Right atrium auricular region (tissue), 2 donors: Measurements from ENCODE around the gene MYPOP. TPM values are rescaled to one million over a fixed set of nuclear protein-coding genes. Genes with fewer than 3 reads are reported as not detected.

Experiments used
- DNase-seq: peaks from one replicate; pipeline ENCODE4 v3.0.0-alpha.2; 2019; ENCODE audit warnings: low spot score
- H3K27ac ChIP-seq, 2 donors: fragments of 200-600 bp; sonication (generic); 1 replicate in 1 of 2; 2 replicates in 1 of 2; pipeline ENCODE4 v1.5.1; 2016 to 2019
- H3K27me3 ChIP-seq, 2 donors: fragments of 200-600 bp; sonication (generic); one replicate each; pipeline versions ENCODE4 v1.5.1 to v1.6.0; 2017 to 2019
- H3K36me3 ChIP-seq: fragments of 200-600 bp; sonication (generic); one replicate; pipeline ENCODE4 v1.5.1; 2016
- H3K4me1 ChIP-seq, 2 donors: fragments of 200-600 bp; sonication (generic); one replicate each; pipeline versions ENCODE4 v1.5.1 to v1.6.0; 2017 to 2019
- H3K4me3 ChIP-seq, 2 donors: fragments of 200-600 bp; sonication (generic); 1 replicate in 1 of 2; 2 replicates in 1 of 2; pipeline ENCODE4 v1.5.1; 2017 to 2019; ENCODE audit warnings: mild to moderate bottlenecking in 1 of 2, moderate library complexity in 1 of 2
- H3K9me3 ChIP-seq, 2 donors: fragments of 200-600 bp; sonication (generic); one replicate each; pipeline ENCODE4 v1.5.1; 2019
- total RNA-seq, 2 donors: library from RNA; depleted of rRNA; stranded (reverse); fragments of >200 nt; gene quantifications; one replicate each; pipeline ENCODE4 v1.1.0, GENCODE V29; 2016
- TF ChIP-seq, protein P1 (sequence below), 2 donors: fragments of 200-600 bp; sonication (generic); IDR thresholded peaks; one replicate each; pipeline ENCODE4 v1.5.1; 2019; ENCODE audit warnings: antibody characterized with exemption in 2 of 2

MYPOP gene
- total RNA-seq, 2 donors from 2014 or later, result 6.0 to 7.2 TPM

DNA sequence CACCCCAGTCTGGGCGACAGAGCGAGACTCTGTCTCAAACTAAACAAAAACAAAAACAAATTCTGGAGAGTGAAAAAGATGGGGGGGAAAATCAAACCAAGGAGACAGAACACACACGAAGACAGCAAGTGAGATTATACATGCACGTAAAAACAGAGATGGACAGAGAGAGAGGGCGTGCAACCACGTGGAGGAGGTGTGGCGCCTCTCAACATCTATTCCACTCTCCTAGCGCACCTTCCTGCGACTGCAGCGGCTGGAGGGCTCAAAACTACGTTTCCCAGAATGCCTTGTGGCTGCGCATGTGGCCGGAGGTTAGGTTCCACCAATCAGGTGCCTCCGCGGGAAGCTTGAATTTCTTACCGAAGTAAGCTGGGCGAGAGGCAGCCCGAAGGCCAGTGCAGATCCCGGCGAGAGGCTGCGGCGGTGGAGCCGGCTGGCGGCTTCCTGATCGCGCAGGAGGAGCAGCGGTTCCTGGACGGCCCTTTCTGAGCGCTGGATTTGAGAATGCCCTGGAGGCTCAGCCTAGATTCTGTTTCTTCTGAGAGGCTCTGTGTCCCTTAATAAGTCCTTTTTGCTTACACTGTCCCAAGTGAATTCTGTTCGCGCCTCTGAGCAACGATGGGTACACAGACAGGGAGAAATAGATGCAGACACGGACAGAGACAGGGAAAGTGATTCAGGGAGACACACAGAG is 25.3 kb upstream of the MYPOP start:
- peaks cover 0 to 4% of the 10 kb centered on the region in 2 donors for H3K4me1 ChIP-seq
- peak; percentile 83 for DNase-seq
- no peaks in the 10 kb centered on the region for H3K27me3 ChIP-seq
- H3K4me3 ChIP-seq, result no peak overlapping the region
- no peak overlapping the region for H3K27ac ChIP-seq
- H3K9me3 ChIP-seq, result no peaks in the 10 kb centered on the region
- TF ChIP-seq, protein P1, sequence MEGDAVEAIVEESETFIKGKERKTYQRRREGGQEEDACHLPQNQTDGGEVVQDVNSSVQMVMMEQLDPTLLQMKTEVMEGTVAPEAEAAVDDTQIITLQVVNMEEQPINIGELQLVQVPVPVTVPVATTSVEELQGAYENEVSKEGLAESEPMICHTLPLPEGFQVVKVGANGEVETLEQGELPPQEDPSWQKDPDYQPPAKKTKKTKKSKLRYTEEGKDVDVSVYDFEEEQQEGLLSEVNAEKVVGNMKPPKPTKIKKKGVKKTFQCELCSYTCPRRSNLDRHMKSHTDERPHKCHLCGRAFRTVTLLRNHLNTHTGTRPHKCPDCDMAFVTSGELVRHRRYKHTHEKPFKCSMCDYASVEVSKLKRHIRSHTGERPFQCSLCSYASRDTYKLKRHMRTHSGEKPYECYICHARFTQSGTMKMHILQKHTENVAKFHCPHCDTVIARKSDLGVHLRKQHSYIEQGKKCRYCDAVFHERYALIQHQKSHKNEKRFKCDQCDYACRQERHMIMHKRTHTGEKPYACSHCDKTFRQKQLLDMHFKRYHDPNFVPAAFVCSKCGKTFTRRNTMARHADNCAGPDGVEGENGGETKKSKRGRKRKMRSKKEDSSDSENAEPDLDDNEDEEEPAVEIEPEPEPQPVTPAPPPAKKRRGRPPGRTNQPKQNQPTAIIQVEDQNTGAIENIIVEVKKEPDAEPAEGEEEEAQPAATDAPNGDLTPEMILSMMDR (IDR thresholded peaks at IDR 0.05), result peak in 1 of 2 donors; percentile 29
- H3K36me3 ChIP-seq, result no peaks in the 10 kb centered on the region

DNA sequence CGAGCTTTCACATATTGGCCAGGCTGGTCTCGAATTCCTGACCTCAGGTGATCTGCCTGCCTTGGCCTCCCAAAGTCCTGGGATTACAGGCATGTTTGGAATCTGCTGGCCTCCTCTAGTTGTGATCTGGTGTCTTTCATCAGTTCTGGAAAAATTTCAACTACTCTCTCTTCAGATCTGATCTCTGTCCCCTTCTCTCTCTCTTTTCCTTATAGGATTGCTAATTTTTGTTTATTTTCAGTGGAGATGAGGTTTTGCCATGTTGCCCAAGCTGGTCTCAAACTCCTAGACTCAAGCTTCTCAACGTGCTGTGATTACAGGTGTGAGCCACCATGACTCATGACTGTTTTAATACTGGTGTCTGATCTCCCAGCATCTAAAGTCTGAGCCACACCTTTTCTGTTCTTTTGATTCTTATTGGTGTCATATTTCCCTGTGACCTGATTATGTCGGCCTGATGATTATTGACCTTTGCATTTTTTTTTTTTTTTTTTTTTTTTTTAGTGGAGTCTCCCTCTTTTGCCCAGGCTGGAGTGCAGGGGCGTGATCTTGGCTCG is 22.6 kb upstream of the MYPOP start:
- Histone ChIP-seq H3K4me1 (peaks cover 0 to 4% of the 10 kb centered on the region in 2 donors), H3K4me3 (no peak overlapping the region), H3K36me3 (no peaks in the 10 kb centered on the region), H3K9me3 (no peaks in the 10 kb centered on the region), H3K27ac (no peak overlapping the region), H3K27me3 (no peaks in the 10 kb centered on the region)
- no peak for DNase-seq
- TF ChIP-seq, protein P1 (IDR thresholded peaks at IDR 0.05), result no peak

DNA sequence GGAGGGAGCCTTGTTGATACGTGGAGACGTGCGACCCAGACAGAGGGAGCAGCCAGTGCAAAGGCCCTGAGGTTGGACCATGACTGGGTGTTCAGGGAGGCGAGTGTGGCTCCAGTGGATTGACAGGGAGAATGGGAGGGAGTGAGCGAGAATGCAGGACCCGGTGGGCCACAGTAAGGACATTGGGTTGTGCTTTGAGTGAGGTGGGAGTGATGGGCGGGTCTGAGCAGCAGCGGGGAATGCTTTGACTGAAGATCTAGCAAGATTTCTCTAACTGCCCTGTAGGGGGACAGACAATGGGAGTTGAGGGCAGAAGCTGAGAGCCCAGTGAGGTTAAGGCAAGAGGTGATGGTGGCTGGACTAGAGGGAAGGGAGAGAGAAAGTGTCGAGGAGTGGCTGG is 19.9 kb upstream of the MYPOP start:
- Histone ChIP-seq H3K36me3 (no peaks in the 10 kb centered on the region), H3K9me3 (no peaks in the 10 kb centered on the region), H3K4me1 (no peaks in the 10 kb centered on the region), H3K27ac (no peak overlapping the region), H3K27me3 (no peaks in the 10 kb centered on the region), H3K4me3 (no peak overlapping the region)
- DNase-seq, result no peak
- TF ChIP-seq, protein P1 (IDR thresholded peaks at IDR 0.05), result no peak

DNA sequence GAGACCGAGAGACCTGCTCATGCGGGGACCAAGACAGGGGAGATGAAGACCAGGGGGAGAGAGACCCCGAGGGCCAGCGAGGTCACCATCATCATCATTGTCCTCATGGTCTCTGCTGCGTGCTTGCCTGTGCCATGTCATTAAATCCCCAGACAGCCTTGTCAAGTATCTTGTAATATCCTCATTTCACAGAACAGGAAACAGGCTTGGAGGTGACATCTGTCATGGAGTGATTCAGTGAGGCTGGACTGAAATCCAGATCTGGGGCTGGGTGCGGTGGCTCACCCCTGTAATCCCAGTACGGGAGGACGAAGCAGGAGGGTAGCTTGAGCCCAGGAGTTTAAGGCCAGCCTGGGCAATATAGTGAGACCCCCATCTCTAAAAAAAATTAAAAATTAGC is 18.0 kb upstream of the MYPOP start:
- H3K27ac ChIP-seq, result no peak overlapping the region
- H3K9me3 ChIP-seq, result no peaks in the 10 kb centered on the region
- H3K4me3 ChIP-seq, result no peak overlapping the region
- DNase-seq, result no peak
- H3K27me3 ChIP-seq, result no peaks in the 10 kb centered on the region
- H3K36me3 ChIP-seq, result no peaks in the 10 kb centered on the region
- TF ChIP-seq, protein P1 (IDR thresholded peaks at IDR 0.05), result no peak
- no peaks in the 10 kb centered on the region for H3K4me1 ChIP-seq

DNA sequence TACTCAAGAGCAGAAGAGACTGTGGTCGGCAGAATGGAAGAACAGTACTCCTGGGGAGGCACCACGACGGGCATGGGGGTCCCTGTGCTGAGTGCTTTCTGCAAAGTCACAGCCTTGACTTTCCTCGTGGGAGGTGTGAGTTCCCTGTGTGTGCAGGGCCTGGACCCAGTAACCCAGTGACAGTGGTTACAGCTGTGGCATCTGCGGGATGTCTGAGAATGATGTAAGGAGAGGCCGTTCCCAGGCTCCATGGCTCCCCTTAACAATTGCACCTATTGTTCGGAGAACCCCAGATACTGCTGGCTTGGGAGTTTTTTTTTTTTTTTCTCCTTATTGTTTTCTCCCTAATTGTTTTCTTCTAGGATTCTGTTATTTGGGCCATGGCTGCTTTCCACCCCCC is 17.3 kb upstream of the MYPOP start:
- Histone ChIP-seq H3K27ac (no peak overlapping the region), H3K4me3 (no peak overlapping the region), H3K36me3 (no peaks in the 10 kb centered on the region), H3K9me3 (no peaks in the 10 kb centered on the region), H3K27me3 (no peaks in the 10 kb centered on the region), H3K4me1 (no peaks in the 10 kb centered on the region)
- TF ChIP-seq, protein P1 (IDR thresholded peaks at IDR 0.05), result no peak
- no peak for DNase-seq

DNA sequence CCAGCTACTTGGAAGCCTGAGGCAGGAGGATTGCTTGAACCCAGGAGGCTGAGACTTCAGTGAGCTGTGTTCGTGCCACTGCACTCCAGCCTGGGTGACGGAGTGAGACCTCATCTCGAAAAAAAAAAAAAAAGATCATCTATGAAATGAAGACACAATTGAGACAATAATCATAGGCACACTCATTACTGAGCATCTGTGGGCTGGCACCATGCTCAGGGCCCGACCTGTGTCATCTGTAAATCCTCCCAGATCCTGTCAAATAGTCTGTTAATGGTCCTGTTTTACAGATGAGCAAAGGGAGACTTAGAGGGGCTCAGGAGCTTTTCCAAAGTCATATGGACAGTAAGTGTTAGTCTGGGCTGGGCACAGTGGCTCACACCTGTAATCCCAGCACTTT is 16.3 kb upstream of the MYPOP start:
- no peak for DNase-seq
- no peaks in the 10 kb centered on the region for H3K9me3 ChIP-seq
- H3K27ac ChIP-seq, result no peak overlapping the region
- H3K4me1 ChIP-seq, result no peaks in the 10 kb centered on the region
- no peaks in the 10 kb centered on the region for H3K27me3 ChIP-seq
- TF ChIP-seq, protein P1 (IDR thresholded peaks at IDR 0.05), result no peak
- no peaks in the 10 kb centered on the region for H3K36me3 ChIP-seq
- no peak overlapping the region for H3K4me3 ChIP-seq
